Activated CD8-positive, alpha-beta T cell treated with anti-CD3 and anti-CD28 coated beads for 36 hours (primary cell): ENCODE data around the gene SKI. TPM values are rescaled to one million over a fixed set of nuclear protein-coding genes. Genes with fewer than 3 reads are reported as not detected.
A peak's percentile ranks its signal among the peaks of the same experiment; 100 is the strongest.

ENCODE experiments used
- ATAC-seq: fragments of 200-7000 bp; cut with Tn5 transposase; one replicate; pipeline ENCODE4 v1.10.0; 2021; ENCODE audit warnings: mild to moderate bottlenecking, moderate library complexity
- CTCF ChIA-PET: fragments of 350-600 bp; sonication (Branson Sonifier 250); formaldehyde crosslinking; loops from one replicate; lab custom pipeline; 2021; ENCODE audit warnings: antibody characterized with exemption; lab: Charles Lee
- POLR2A ChIA-PET: fragments of 350-600 bp; sonication (Branson Sonifier 250); formaldehyde crosslinking; loops from one replicate; lab custom pipeline; 2021; ENCODE audit warnings: antibody characterized with exemption; lab: Charles Lee
- DNase-seq: peaks from one replicate; pipeline ENCODE4 v3.0.0-alpha.2; 2020
- H3K27ac Mint-ChIP-seq: one replicate; pipeline ENCODE4 v1.8.0; 2021; ENCODE audit warnings: mild to moderate bottlenecking, mixed read lengths
- H3K27me3 Mint-ChIP-seq: one replicate; pipeline ENCODE4 v1.8.0; 2021; ENCODE audit warnings: mixed read lengths
- H3K36me3 Mint-ChIP-seq: one replicate; pipeline ENCODE4 v1.8.0; 2021; ENCODE audit warnings: low read depth, mixed read lengths
- H3K4me1 Mint-ChIP-seq: one replicate; pipeline ENCODE4 v1.8.0; 2021; ENCODE audit warnings: low read depth, mixed read lengths
- H3K4me3 Mint-ChIP-seq: one replicate; pipeline ENCODE4 v1.8.0; 2021; ENCODE audit warnings: mild to moderate bottlenecking, moderate library complexity, mixed read lengths
- H3K9me3 Mint-ChIP-seq: one replicate; pipeline ENCODE4 v1.8.0; 2021; ENCODE audit warnings: mixed read lengths
- CTCF ChIP-seq: fragments of 200-600 bp; IDR thresholded peaks from one replicate; pipeline ENCODE4 v1.8.0; 2022; ENCODE audit warnings: antibody characterized with exemption, mild to moderate bottlenecking
- intact Hi-C: fragments of 100-400 bp; cut with micrococcal nuclease; formaldehyde crosslinking; loops from one replicate; pipeline ENCODE4 v1.10.0; 2022
- total RNA-seq, 2 experiments: library from RNA; stranded (reverse); gene quantifications; one replicate each; pipeline ENCODE4 v1.2.3, GENCODE V29; 2021

Gene SKI
- total RNA-seq, 2 experiments from 2014 or later, result 27.5 to 28.3 TPM

- peak; percentile 37 for DNase-seq
- peaks cover 12% of the 10 kb centered on the region for H3K36me3 Mint-ChIP-seq
- ChIA-PET POLR2A (no interaction called here), CTCF (interaction anchor here (1.1 kb wide), 1 partner anchor 14 kb away, joined by 3 read pairs; no protein-coding TSS in a partner anchor)
- no peak for TF ChIP-seq CTCF
- H3K27ac Mint-ChIP-seq, result peak overlapping the region; percentile 68
- H3K9me3 Mint-ChIP-seq, result no peaks in the 10 kb centered on the region
- intact Hi-C loops, result no loop called here
- peak; percentile 50 for ATAC-seq
- no peak overlapping the region for H3K4me3 Mint-ChIP-seq
- no peaks in the 10 kb centered on the region for H3K27me3 Mint-ChIP-seq
- H3K4me1 Mint-ChIP-seq, result peaks cover 72% of the 10 kb centered on the region
Observed at GRCh38 chr1:2274929-2275475, 46.9 kb downstream of the SKI start.

- TF ChIP-seq CTCF, result no peak
- H3K4me1 Mint-ChIP-seq, result peaks cover 68% of the 10 kb centered on the region
- peak; percentile 24 for ATAC-seq
- H3K9me3 Mint-ChIP-seq, result no peaks in the 10 kb centered on the region
- no peak overlapping the region for H3K4me3 Mint-ChIP-seq
- CTCF ChIA-PET, result interaction anchor here (1.1 to 1.3 kb wide), 3 partner anchors 9 to 57 kb away, joined by 3 to 5 read pairs (median 3); no protein-coding TSS in a partner anchor
- peak overlapping the region; percentile 49 for H3K27ac Mint-ChIP-seq
- no peaks in the 10 kb centered on the region for H3K27me3 Mint-ChIP-seq
- no peak for DNase-seq
- peaks cover 14% of the 10 kb centered on the region for H3K36me3 Mint-ChIP-seq
- POLR2A ChIA-PET, result interaction anchor here (0.9 to 1.7 kb wide), 4 partner anchors 13 to 93 kb away, joined by 3 to 6 read pairs (median 4); no protein-coding TSS in a partner anchor
- intact Hi-C loops, result no loop called here
Observed at GRCh38 chr1:2275796-2276536, 47.8 kb downstream of the SKI start.

- H3K27me3 Mint-ChIP-seq, result no peaks in the 10 kb centered on the region
- peaks cover 14% of the 10 kb centered on the region for H3K36me3 Mint-ChIP-seq
- CTCF ChIA-PET, result interaction anchor here (1.2 to 1.3 kb wide), 2 partner anchors 10 to 38 kb away, joined by 3 to 5 read pairs; no protein-coding TSS in a partner anchor
- ATAC-seq, result no peak
- POLR2A ChIA-PET, result interaction anchor here (1.0 to 1.7 kb wide), 2 partner anchors 14 to 15 kb away, joined by 3 to 6 read pairs; no protein-coding TSS in a partner anchor
- DNase-seq, result no peak
- H3K4me3 Mint-ChIP-seq, result no peak overlapping the region
- TF ChIP-seq CTCF, result no peak
- intact Hi-C loops, result no loop called here
- peaks cover 65% of the 10 kb centered on the region for H3K4me1 Mint-ChIP-seq
- H3K27ac Mint-ChIP-seq, result peak overlapping the region; percentile 42
- H3K9me3 Mint-ChIP-seq, result no peaks in the 10 kb centered on the region
Observed at GRCh38 chr1:2276803-2277580, 48.9 kb downstream of the SKI start.

- intact Hi-C loops, result no loop called here
- Mint-ChIP-seq H3K4me3 (no peak overlapping the region), H3K4me1 (peaks cover 62% of the 10 kb centered on the region), H3K27me3 (no peaks in the 10 kb centered on the region), H3K27ac (peak overlapping the region; percentile 7), H3K9me3 (no peaks in the 10 kb centered on the region), H3K36me3 (peaks cover 14% of the 10 kb centered on the region)
- TF ChIP-seq CTCF, result no peak
- POLR2A ChIA-PET, result no interaction called here
- DNase-seq (no peak), ATAC-seq (no peak)
- CTCF ChIA-PET, result no interaction called here
Observed at GRCh38 chr1:2277741-2278488, 49.8 kb downstream of the SKI start.
